ENCODE results near the gene MGAT4D.
"Not testable (repeated sequence)": the region's sequence is repeated elsewhere in the genome, so short reads cannot be mapped to it uniquely, and the experiment has no call there.

MGAT4D gene

DNA sequence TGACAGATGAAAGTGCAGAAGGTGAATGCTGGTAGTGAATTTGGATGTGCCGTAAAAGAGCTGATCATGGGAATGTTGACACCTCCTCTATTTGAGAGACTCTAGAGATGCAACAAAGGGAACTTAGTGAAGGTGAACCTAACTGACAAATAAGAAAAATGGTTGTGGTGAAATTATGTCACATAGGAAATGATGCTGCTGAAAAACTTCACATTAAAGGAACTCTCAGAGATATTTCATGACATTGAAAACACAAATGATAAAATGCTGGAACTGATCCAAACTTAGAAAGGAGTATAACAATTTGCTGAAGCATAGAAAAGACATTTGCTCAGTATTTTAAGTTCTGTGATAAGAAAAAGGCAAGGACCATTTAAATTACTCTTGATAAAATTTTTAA, 31.9 kb downstream of the MGAT4D start:
- Histone ChIP-seq H3K27ac (no peak overlapping the region), H3K4me3 (no peak overlapping the region)
- no peak for DNase-seq (ENCODE audit: low spot score)
- TF ChIP-seq, protein P1, sequence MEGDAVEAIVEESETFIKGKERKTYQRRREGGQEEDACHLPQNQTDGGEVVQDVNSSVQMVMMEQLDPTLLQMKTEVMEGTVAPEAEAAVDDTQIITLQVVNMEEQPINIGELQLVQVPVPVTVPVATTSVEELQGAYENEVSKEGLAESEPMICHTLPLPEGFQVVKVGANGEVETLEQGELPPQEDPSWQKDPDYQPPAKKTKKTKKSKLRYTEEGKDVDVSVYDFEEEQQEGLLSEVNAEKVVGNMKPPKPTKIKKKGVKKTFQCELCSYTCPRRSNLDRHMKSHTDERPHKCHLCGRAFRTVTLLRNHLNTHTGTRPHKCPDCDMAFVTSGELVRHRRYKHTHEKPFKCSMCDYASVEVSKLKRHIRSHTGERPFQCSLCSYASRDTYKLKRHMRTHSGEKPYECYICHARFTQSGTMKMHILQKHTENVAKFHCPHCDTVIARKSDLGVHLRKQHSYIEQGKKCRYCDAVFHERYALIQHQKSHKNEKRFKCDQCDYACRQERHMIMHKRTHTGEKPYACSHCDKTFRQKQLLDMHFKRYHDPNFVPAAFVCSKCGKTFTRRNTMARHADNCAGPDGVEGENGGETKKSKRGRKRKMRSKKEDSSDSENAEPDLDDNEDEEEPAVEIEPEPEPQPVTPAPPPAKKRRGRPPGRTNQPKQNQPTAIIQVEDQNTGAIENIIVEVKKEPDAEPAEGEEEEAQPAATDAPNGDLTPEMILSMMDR (IDR thresholded peaks at IDR 0.05), result no peak

DNA sequence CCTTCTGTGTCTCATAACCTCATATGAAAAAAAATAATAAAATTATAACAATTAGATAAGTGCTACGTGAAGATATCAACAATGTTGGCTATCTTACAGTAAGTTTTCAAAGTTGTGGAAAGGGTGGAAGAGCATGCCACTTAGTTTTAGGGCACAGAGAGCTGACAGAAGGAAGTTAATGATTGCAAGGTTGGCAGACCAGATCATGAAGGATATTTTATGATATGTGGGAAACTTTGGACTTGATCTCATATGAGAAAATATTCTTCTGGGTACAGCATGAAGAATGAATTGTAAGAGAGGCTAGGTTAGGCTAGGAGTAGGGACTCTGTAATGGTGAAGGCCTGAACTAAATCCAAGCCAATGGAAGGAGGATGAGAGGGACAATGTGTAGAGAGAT, 34.5 kb downstream of the MGAT4D start:
- H3K27ac ChIP-seq, result no peak overlapping the region
- TF ChIP-seq, protein P1 (IDR thresholded peaks at IDR 0.05), result no peak
- no peak overlapping the region for H3K4me3 ChIP-seq
- DNase-seq (ENCODE audit: low spot score), result no peak

DNA sequence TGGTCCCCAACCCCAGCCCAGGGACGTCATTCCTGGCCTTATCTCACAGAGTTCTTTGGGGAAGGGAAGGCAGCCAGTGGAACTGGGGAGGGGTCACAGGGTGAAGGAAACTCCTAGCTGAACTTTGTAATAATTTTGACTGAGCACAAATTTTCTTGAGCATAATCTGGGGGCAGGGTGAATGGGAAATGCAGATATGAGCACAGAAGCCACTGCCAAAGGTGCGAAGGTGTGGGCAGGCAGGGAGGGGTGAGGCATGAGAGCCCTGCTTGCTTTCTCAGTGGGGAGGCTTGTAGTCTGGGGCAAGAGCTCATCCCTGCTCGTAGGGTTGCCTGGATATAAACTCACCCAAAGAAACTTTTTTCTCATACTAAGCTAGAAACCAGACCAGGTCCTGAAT, 34.9 kb downstream of the MGAT4D start:
- Histone ChIP-seq H3K4me3 (no peak overlapping the region), H3K27ac (no peak overlapping the region)
- TF ChIP-seq, protein P1 (IDR thresholded peaks at IDR 0.05), result no peak
- DNase-seq (ENCODE audit: low spot score), result no peak

DNA sequence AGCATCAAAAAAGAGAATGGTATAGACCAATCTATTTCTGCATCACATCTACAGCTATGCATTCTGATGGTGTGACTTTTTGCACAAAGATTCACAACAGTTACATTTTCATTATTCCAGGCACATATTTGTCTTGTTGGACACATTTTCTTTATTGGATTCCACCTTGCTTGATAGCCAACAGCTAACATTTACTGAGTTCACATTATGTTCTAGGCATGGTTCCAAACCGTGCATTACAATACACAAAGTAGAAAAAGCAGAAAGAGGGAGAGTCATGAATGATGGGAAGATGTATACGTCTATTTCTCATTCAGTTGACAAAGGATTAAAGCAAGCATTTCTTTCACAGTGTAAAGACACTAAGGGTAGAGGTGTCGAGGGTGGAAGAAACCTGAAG, 47.7 kb downstream of the MGAT4D start:
- Histone ChIP-seq H3K4me3 (no peak overlapping the region), H3K27ac (no peak overlapping the region)
- no peak for DNase-seq (ENCODE audit: low spot score)
- TF ChIP-seq, protein P1 (IDR thresholded peaks at IDR 0.05), result no peak

DNA sequence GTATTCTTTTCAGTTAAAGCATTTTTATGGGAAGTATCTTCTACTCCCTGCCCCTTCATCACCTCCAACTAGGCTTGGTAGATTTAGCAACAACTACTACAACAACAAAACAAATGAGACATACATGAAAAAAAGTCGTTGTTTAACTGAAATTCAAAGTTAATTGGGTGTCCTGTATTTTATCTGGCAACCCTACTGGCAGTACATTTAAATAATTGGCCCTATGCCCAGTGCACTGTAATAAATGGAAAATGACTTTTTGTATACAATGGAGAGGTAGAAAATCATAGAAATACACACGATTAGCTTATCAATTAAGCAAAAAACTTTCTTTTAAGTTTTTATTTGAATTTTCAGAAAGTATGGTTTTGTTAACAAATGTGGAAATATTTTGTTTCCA, 49.3 kb downstream of the MGAT4D start:
- no peak overlapping the region for H3K4me3 ChIP-seq
- DNase-seq (ENCODE audit: low spot score), result no peak

DNA sequence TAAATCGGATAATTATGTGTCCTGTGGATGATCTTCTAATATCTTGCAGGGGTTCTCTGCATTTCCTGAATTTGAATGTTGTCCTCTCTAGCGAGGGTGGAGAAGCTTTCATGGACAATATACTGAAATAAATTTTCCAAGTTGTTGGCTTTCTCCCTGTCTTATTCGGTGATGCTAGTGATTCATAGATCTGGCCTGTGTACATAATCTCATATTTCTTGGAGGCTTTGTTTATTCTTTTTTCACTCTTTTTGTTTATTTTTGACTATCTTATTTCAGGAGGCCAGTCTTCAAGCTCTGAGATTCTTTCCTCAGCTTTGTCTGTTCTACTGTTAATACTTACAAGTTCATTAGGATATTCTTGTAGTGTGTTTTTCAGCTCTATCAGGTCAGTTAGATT, 49.9 kb downstream of the MGAT4D start:
- Histone ChIP-seq H3K27ac (no peak overlapping the region), H3K4me3 (no peak overlapping the region)
- TF ChIP-seq, protein P1 (IDR thresholded peaks at IDR 0.05), result no peak
- DNase-seq (ENCODE audit: low spot score), result no peak

More for the DNA sequence above, 49.3 kb downstream of the MGAT4D start:
- no peak overlapping the region for H3K27ac ChIP-seq
- TF ChIP-seq, protein P1 (IDR thresholded peaks at IDR 0.05), result no peak

DNA sequence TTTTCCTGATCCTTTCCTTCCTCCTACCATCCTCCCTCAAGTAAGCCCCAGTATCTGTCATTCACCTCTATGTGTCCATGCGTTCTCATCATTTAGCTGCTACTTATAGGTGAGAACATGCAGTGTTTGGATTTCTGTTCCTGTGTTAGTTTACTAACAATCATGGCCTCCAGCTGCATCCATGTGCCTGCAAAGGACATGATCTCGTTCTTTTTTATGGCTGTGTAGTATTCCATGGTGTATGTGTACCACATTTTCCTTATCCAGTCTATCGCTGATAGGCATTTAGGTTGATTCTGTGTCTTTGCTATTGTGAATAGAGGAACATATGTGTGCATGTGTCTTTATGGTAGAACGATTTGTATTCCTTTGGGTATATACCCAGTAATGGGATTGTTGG, 53.7 kb downstream of the MGAT4D start:
- DNase-seq (ENCODE audit: low spot score); H3K4me3 ChIP-seq; H3K27ac ChIP-seq: not testable (repeated sequence)

DNA sequence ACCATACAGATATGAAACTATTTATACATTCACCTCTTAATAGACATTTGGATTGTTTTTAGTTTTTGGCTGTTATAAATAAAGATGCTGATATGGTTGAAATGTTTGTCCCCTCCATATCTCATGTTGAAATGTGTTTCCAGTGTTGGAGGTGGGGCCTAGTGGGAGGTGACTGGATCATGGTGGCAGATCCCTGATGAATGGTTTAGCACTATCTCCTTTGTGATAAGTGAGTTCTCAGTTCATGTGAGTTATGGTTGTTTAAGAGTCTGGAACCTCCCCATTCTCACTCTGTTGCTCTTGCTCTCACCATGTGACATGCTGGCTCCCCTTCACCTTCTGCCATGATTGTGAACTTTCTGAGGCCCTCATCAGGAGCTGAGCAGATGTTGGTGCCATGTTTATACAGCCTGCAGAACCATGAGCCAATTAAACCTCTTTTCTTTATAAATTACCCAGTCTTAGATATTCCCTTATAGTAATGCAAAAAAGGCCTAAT, 58.4 kb downstream of the MGAT4D start:
- DNase-seq (ENCODE audit: low spot score), result no peak
- TF ChIP-seq, protein P1 (IDR thresholded peaks at IDR 0.05), result no peak
- H3K27ac ChIP-seq, result no peak overlapping the region
- H3K4me3 ChIP-seq, result no peak overlapping the region
